Neural cell (in vitro differentiated cells): ENCODE data around the gene CTSA. TPM values are rescaled to one million over a fixed set of nuclear protein-coding genes. Genes with fewer than 3 reads are reported as not detected.

Experiments
- H2AFZ ChIP-seq: fragments of 200-600, 300-800 bp; sonication (generic), shearing (Covaris generic); 2 replicates; pipeline ENCODE4 v1.6.0; 2014; ENCODE audit warnings: low read depth, mild to moderate bottlenecking, antibody characterized with exemption, low read length, moderate library complexity
- H3F3A ChIP-seq: fragments of 200-600 bp; shearing (Covaris generic); 2 replicates; pipeline ENCODE4 v1.6.1; 2016; ENCODE audit warnings: mild to moderate bottlenecking, moderate library complexity, mixed read lengths, antibody characterized with exemption, low read length; ENCODE audit not compliant: insufficient read depth, poor library complexity, severe bottlenecking
- H3K27ac ChIP-seq: fragments of 200-600, 300-800 bp; sonication (generic), shearing (Covaris generic); 2 replicates; pipeline ENCODE4 v1.5.1; 2014; ENCODE audit warnings: mild to moderate bottlenecking, low read length, moderate library complexity
- H3K27me3 ChIP-seq: fragments of 300-800, 200-600 bp; sonication (generic), shearing (Covaris generic); 2 replicates; pipeline ENCODE4 v1.6.0; 2014; ENCODE audit warnings: mild to moderate bottlenecking, low read depth, low read length, moderate library complexity; ENCODE audit not compliant: insufficient read depth
- H3K36me3 ChIP-seq: fragments of 300-800, 200-600 bp; sonication (generic), shearing (Covaris generic); 2 replicates; pipeline ENCODE4 v1.5.1; 2014; ENCODE audit warnings: mild to moderate bottlenecking, antibody characterized with exemption, low read length, moderate library complexity; ENCODE audit not compliant: insufficient read depth
- H3K4me2 ChIP-seq: fragments of 300-800, 200-600 bp; sonication (generic), shearing (Covaris generic); 2 replicates; pipeline ENCODE4 v1.6.0; 2014; ENCODE audit warnings: mild to moderate bottlenecking, low read length
- H3K4me3 ChIP-seq: fragments of 300-800, 200-600 bp; sonication (generic), shearing (Covaris generic); 2 replicates; pipeline ENCODE4 v1.5.1; 2014; ENCODE audit warnings: mild to moderate bottlenecking, low read length, moderate library complexity
- H3K79me2 ChIP-seq: fragments of 200-600 bp; shearing (Covaris generic); replicated peaks from 2 replicates; pipeline ENCODE4 v1.6.0; 2014; ENCODE audit warnings: mild to moderate bottlenecking, low read length, moderate library complexity; ENCODE audit not compliant: insufficient read depth
- H3K9ac ChIP-seq: fragments of 300-800, 200-600 bp; sonication (generic), shearing (Covaris generic); 2 replicates; pipeline ENCODE4 v1.6.1; 2016; ENCODE audit warnings: mild to moderate bottlenecking, low read length, mixed read lengths
- H3K9me2 ChIP-seq: fragments of 200-600 bp; shearing (Covaris generic); 2 replicates; pipeline ENCODE4 v1.6.1; 2016; ENCODE audit warnings: mild to moderate bottlenecking, low read length, mixed read lengths; ENCODE audit not compliant: insufficient read depth
- H3K9me3 ChIP-seq: fragments of 200-600, 300-800 bp; sonication (generic), shearing (Covaris generic); 2 replicates; pipeline ENCODE4 v1.6.1; 2016; ENCODE audit warnings: mild to moderate bottlenecking, mixed run types, low read length, moderate library complexity, mixed read lengths
- H4K20me1 ChIP-seq: fragments of 200-600 bp; shearing (Covaris generic); 2 replicates; pipeline ENCODE4 v1.6.1; 2016; ENCODE audit warnings: mild to moderate bottlenecking, mixed run types; ENCODE audit not compliant: insufficient read depth
- CTCF ChIP-seq: fragments of 450-650 bp; IDR thresholded peaks from 2 replicates; pipeline ENCODE4 v1.5.1; 2014; ENCODE audit warnings: antibody characterized with exemption, mild to moderate bottlenecking, moderate library complexity; ENCODE audit not compliant: poor library complexity, severe bottlenecking
- EP300 ChIP-seq: fragments of 450-650 bp; conservative IDR thresholded peaks from 2 replicates; pipeline ENCODE4 v1.6.1; 2014; ENCODE audit warnings: antibody characterized with exemption, mild to moderate bottlenecking, moderate library complexity; ENCODE audit not compliant: poor library complexity, severe bottlenecking
- EZH2 ChIP-seq: fragments of 200-600, 300-800 bp; shearing (Covaris generic), sonication (generic); IDR thresholded peaks from 2 replicates; pipeline ENCODE4 v1.6.1; 2014; ENCODE audit warnings: antibody characterized with exemption, low read length, borderline replicate concordance, mild to moderate bottlenecking; ENCODE audit not compliant: insufficient read depth, poor library complexity, severe bottlenecking
- MXI1 ChIP-seq: fragments of 450-650 bp; conservative IDR thresholded peaks from 2 replicates; pipeline ENCODE4 v1.6.1; 2014; ENCODE audit warnings: antibody characterized with exemption, mild to moderate bottlenecking; ENCODE audit not compliant: poor library complexity, severe bottlenecking
- POLR2AphosphoS5 ChIP-seq: IDR thresholded peaks from 2 replicates; pipeline ENCODE4 v1.6.1; 2012
- RAD21 ChIP-seq: fragments of 450-650 bp; conservative IDR thresholded peaks from 2 replicates; pipeline ENCODE4 v1.6.1; 2014; ENCODE audit warnings: antibody characterized with exemption, mild to moderate bottlenecking, moderate library complexity
- REST ChIP-seq: IDR thresholded peaks from 2 replicates; pipeline ENCODE4 v1.6.1; 2012; ENCODE audit warnings: borderline replicate concordance
- SMC3 ChIP-seq: fragments of 450-650 bp; conservative IDR thresholded peaks from 2 replicates; pipeline ENCODE4 v1.6.1; 2014; ENCODE audit warnings: antibody characterized with exemption, mild to moderate bottlenecking, moderate library complexity; ENCODE audit not compliant: poor library complexity
- TAF1 ChIP-seq: IDR thresholded peaks from 2 replicates; pipeline ENCODE4 v1.6.1; 2012; ENCODE audit warnings: low read depth
- polyA plus RNA-seq: library from polyadenylated mRNA; depleted of rRNA; stranded (reverse); fragments of >200 nt; gene quantifications from 2 replicates; pipeline ENCODE4 v1.2.3, GENCODE V29; 2014

The CTSA gene
- polyA plus RNA-seq, 1 donor from 2014 or later: 25.7 TPM

- no peak overlapping the region for H3K4me2 ChIP-seq
- no peaks in the 10 kb centered on the region for H4K20me1 ChIP-seq
- no peak overlapping the region for H3K27ac ChIP-seq
- H3K36me3 ChIP-seq: no peaks in the 10 kb centered on the region
- no peaks in the 10 kb centered on the region for H3K9me2 ChIP-seq
- H3K4me3 ChIP-seq: no peak overlapping the region
- H3K9me3 ChIP-seq: no peaks in the 10 kb centered on the region
- H3F3A ChIP-seq: no peaks in the 10 kb centered on the region
- TF ChIP-seq EP300: no peak
- TF ChIP-seq RAD21: no peak
- no peak for TF ChIP-seq TAF1
- no peak for TF ChIP-seq EZH2
- H3K79me2 ChIP-seq: no peaks in the 10 kb centered on the region
- no peaks in the 10 kb centered on the region for H3K27me3 ChIP-seq
- H2AFZ ChIP-seq: no peak overlapping the region
- no peak overlapping the region for H3K9ac ChIP-seq
These were observed 13.7 kb downstream of the CTSA start for GRCh38 chr20:45904583-45905504.

GRCh38 chr20:45905505-45906079, 14.5 kb downstream of the CTSA start:
- no peaks in the 10 kb centered on the region for H3K79me2 ChIP-seq
- TF ChIP-seq POLR2AphosphoS5: no peak
- TF ChIP-seq REST: no peak
- no peak for TF ChIP-seq MXI1
- no peak for TF ChIP-seq RAD21
- TF ChIP-seq EZH2: no peak
- no peak for TF ChIP-seq SMC3
- no peak for TF ChIP-seq TAF1
- TF ChIP-seq CTCF: no peak
- TF ChIP-seq EP300: no peak
- no peak overlapping the region for H3K9ac ChIP-seq
- no peaks in the 10 kb centered on the region for H3K27me3 ChIP-seq
- no peaks in the 10 kb centered on the region for H3F3A ChIP-seq
- H3K4me2 ChIP-seq: no peak overlapping the region
- no peak overlapping the region for H2AFZ ChIP-seq
- H3K9me3 ChIP-seq: no peaks in the 10 kb centered on the region
- no peaks in the 10 kb centered on the region for H3K36me3 ChIP-seq
- H3K4me3 ChIP-seq: no peak overlapping the region
- no peaks in the 10 kb centered on the region for H4K20me1 ChIP-seq
- H3K27ac ChIP-seq: no peak overlapping the region
- no peaks in the 10 kb centered on the region for H3K9me2 ChIP-seq
